IMR-90 (cell line): ENCODE results near the gene RHAG. TPM values are rescaled to one million over a fixed set of nuclear protein-coding genes. Genes with fewer than 3 reads are reported as not detected.

ENCODE experiments used
- ATAC-seq: fragments of 200-7000 bp; cut with Tn5 transposase; 2 replicates; pipeline ENCODE4 v1.9.1; 2020; ENCODE audit warnings: low read depth, mild to moderate bottlenecking, moderate library complexity
- BruUV-seq: library from RNA; stranded (reverse); fragments of 400-500 nt; replicated peaks from 2 replicates; lab custom pipeline; 2021; lab: Mats Ljungman, UMichigan
- CTCF ChIA-PET: fragments of 300-600 bp; formaldehyde crosslinking; extraction: SDS; loops from one replicate; lab custom pipeline; 2021; ENCODE audit warnings: antibody characterized with exemption; lab: Yijun Ruan, JAX
- POLR2A ChIA-PET: fragments of 300-600 bp; sonication (Branson Sonifier 250); formaldehyde crosslinking; loops from one replicate; lab custom pipeline; 2022; ENCODE audit warnings: antibody characterized with exemption; ENCODE audit not compliant: unreplicated experiment; lab: Charles Lee
- DNase-seq: peaks from one replicate; pipeline ENCODE4 v3.0.0; 2013
- H2AFZ ChIP-seq: replicated peaks from 2 replicates; pipeline ENCODE3; 2013; ENCODE audit warnings: low read length, mild to moderate bottlenecking; ENCODE audit not compliant: poor library complexity
- H2AK5ac ChIP-seq: 2 replicates; pipeline ENCODE4 v1.6.1; 2013; ENCODE audit warnings: low read depth, low read length, inconsistent platforms
- H2AK9ac ChIP-seq: replicated peaks from 2 replicates; pipeline ENCODE3; 2013; ENCODE audit warnings: mild to moderate bottlenecking, low read depth, low read length, moderate library complexity; ENCODE audit not compliant: poor library complexity
- H2BK120ac ChIP-seq: 2 replicates; pipeline ENCODE4 v1.6.1; 2013; ENCODE audit warnings: low read depth, low read length, inconsistent platforms
- H2BK15ac ChIP-seq: 3 replicates; pipeline ENCODE4 v1.6.1; 2013; ENCODE audit warnings: low read depth, low read length, inconsistent platforms
- H2BK20ac ChIP-seq: 2 replicates; pipeline ENCODE4 v1.6.1; 2013; ENCODE audit warnings: low read depth, mild to moderate bottlenecking, inconsistent platforms, low read length, moderate library complexity
- H2BK5ac ChIP-seq: 2 replicates; pipeline ENCODE4 v1.6.1; 2013; ENCODE audit warnings: mild to moderate bottlenecking, low read depth, low read length, inconsistent platforms; ENCODE audit not compliant: poor library complexity, severe bottlenecking
- H3K14ac ChIP-seq: replicated peaks from 2 replicates; pipeline ENCODE4 v1.6.1; 2013; ENCODE audit warnings: low read depth, low read length, inconsistent platforms
- H3K18ac ChIP-seq: 2 replicates; pipeline ENCODE4 v1.6.1; 2013; ENCODE audit warnings: low read depth, low read length, control low read depth
- H3K23ac ChIP-seq: 2 replicates; pipeline ENCODE4 v1.6.1; 2013; ENCODE audit warnings: low read depth, low read length, inconsistent platforms
- H3K27ac ChIP-seq: 2 replicates; pipeline ENCODE4 v1.5.1; 2013; ENCODE audit warnings: mild to moderate bottlenecking, control low read depth, low read length; ENCODE audit not compliant: insufficient read depth
- H3K27me3 ChIP-seq: 2 replicates; pipeline ENCODE4 v1.6.1; 2013; ENCODE audit warnings: low read length; ENCODE audit not compliant: control insufficient read depth, insufficient read depth
- H3K36me3 ChIP-seq: 2 replicates; pipeline ENCODE4 v1.6.1; 2013; ENCODE audit warnings: low read length, mixed read lengths; ENCODE audit not compliant: control insufficient read depth, insufficient read depth
- H3K4ac ChIP-seq: 2 replicates; pipeline ENCODE4 v1.6.1; 2013; ENCODE audit warnings: low read depth, low read length, inconsistent platforms
- H3K4me1 ChIP-seq: 2 replicates; pipeline ENCODE4 v1.6.1; 2013; ENCODE audit warnings: low read length, mixed read lengths; ENCODE audit not compliant: control insufficient read depth, insufficient read depth
- H3K4me2 ChIP-seq: 2 replicates; pipeline ENCODE4 v1.6.1; 2013; ENCODE audit warnings: low read depth, mild to moderate bottlenecking, control low read depth, low read length, moderate library complexity
- H3K4me3 ChIP-seq: 2 replicates; pipeline ENCODE4 v1.5.1; 2013; ENCODE audit warnings: low read depth, mild to moderate bottlenecking, control low read depth, low read length, moderate library complexity; ENCODE audit not compliant: insufficient read depth
- H3K56ac ChIP-seq: 2 replicates; pipeline ENCODE4 v1.6.1; 2013; ENCODE audit warnings: low read length, inconsistent platforms; ENCODE audit not compliant: insufficient read depth; ENCODE audit errors: extremely low read depth
- H3K79me1 ChIP-seq, 2 experiments: 2 replicates each; pipeline ENCODE4 v1.6.1; 2013; ENCODE audit warnings: low read length in 2 of 2, inconsistent platforms in 1 of 2, low read depth in 1 of 2
- H3K9ac ChIP-seq: 2 replicates; pipeline ENCODE4 v1.6.1; 2013; ENCODE audit warnings: low read depth, low read length, control low read depth
- H3K9me1 ChIP-seq: 2 replicates; pipeline ENCODE4 v1.6.1; 2013; ENCODE audit warnings: low read length, inconsistent platforms; ENCODE audit not compliant: insufficient read depth
- H3K9me3 ChIP-seq: 2 replicates; pipeline ENCODE4 v1.6.1; 2013; ENCODE audit warnings: low read length; ENCODE audit not compliant: control insufficient read depth, insufficient read depth
- H4K20me1 ChIP-seq: 2 replicates; pipeline ENCODE4 v1.6.1; 2013; ENCODE audit warnings: low read length, inconsistent platforms; ENCODE audit not compliant: insufficient read depth
- H4K5ac ChIP-seq: 2 replicates; pipeline ENCODE4 v1.6.1; 2013; ENCODE audit warnings: mild to moderate bottlenecking, low read depth, low read length, control low read depth
- H4K8ac ChIP-seq, 2 experiments: 2 replicates each; pipeline ENCODE4 v1.6.1; 2013; ENCODE audit warnings: low read depth in 2 of 2, low read length in 2 of 2, control low read depth in 1 of 2, inconsistent platforms in 1 of 2
- H4K91ac ChIP-seq: 2 replicates; pipeline ENCODE4 v1.6.1; 2013; ENCODE audit warnings: low read depth, low read length, inconsistent platforms; ENCODE audit not compliant: insufficient read depth
- RAD21 ChIP-seq: IDR thresholded peaks from 2 replicates; pipeline ENCODE4 v1.6.1; 2012; ENCODE audit warnings: low read length, improper control_type of control experiment
- SMC3 ChIP-seq: fragments of 150-350 bp; IDR thresholded peaks from 2 replicates; pipeline ENCODE4 v1.6.1; 2016; ENCODE audit warnings: low read depth, mild to moderate bottlenecking, antibody characterized with exemption, low read length, moderate library complexity
- WGBS, 2 experiments: methylation state at CpG; one replicate each; pipeline versions ENCODE4 v1.1.5 to v1.1.7; 2013; ENCODE audit warnings: missing lambda C conversion rate in 2 of 2; ENCODE audit not compliant: insufficient read length in 1 of 2; ENCODE audit errors: extremely low coverage in 2 of 2; 5-methylcytosine and 5-hydroxymethylcytosine counted together
- dilution Hi-C: fragments of 300-500 bp; cut with HindIII; formaldehyde crosslinking; loops from one replicate; pipeline ENCODE4 v1.14.3; 2018; ENCODE audit warnings: low sequenced_read_pairs; ENCODE audit not compliant: unreplicated experiment
- in situ Hi-C: fragments of 300-500 bp; cut with MboI; formaldehyde crosslinking; loops from 3 replicates; pipeline ENCODE4 v1.14.3; 2019; ENCODE audit warnings: low sequenced_read_pairs, inconsistent platforms, mixed read lengths
- intact Hi-C: fragments of 100-400 bp; cut with micrococcal nuclease; formaldehyde crosslinking; loops from 2 replicates; pipeline ENCODE4 v1.10.0; 2022
- polyA plus RNA-seq, 3 experiments: library from polyadenylated mRNA; depleted of rRNA; stranded (reverse); fragments of >200 nt; gene quantifications; 2 replicates each; pipeline ENCODE4 v1.2.3, GENCODE V29; 2012; ENCODE audit warnings: low replicate concordance in 1 of 3
- total RNA-seq: library from RNA; depleted of rRNA; stranded (reverse); fragments of >200 nt; gene quantifications from 2 replicates; pipeline ENCODE4 v1.2.3, GENCODE V29; 2012

The RHAG gene
- total and polyA plus RNA-seq, 2 of the 4 experiments (the other 2 are of a cell fraction): not detected

GRCh38 chr6:49563006-49563886, 73.4 kb downstream of the RHAG start:
- Histone ChIP-seq H3K27ac (no peak overlapping the region), H4K5ac (no peak overlapping the region), H4K20me1 (no peaks in the 10 kb centered on the region), H3K9me1 (no peaks in the 10 kb centered on the region), H3K27me3 (no peaks in the 10 kb centered on the region), H3K4me1 (no peaks in the 10 kb centered on the region), H2BK5ac (no peak overlapping the region), H2AFZ (no peak overlapping the region), H3K14ac (no peak overlapping the region), H3K79me1 (no peaks in the 10 kb centered on the region), H3K56ac (no peak overlapping the region), H3K9ac (no peak overlapping the region), H3K9me3 (no peaks in the 10 kb centered on the region), H2BK20ac (no peak overlapping the region), H2AK5ac (no peak overlapping the region), H3K4me3 (no peak overlapping the region), H4K8ac (no peak overlapping the region), H2BK15ac (no peak overlapping the region), H3K18ac (no peak overlapping the region), H4K91ac (no peak overlapping the region), H2BK120ac (no peak overlapping the region), H3K4ac (no peak overlapping the region), H3K4me2 (no peak overlapping the region), H3K36me3 (no peaks in the 10 kb centered on the region), H2AK9ac (no peak overlapping the region), H3K23ac (no peak overlapping the region)
- BruUV-seq: no TSS peak
- dilution Hi-C loops (no loop called here), intact Hi-C loops (no loop called here), in situ Hi-C loops (no loop called here)
- DNase-seq: no peak
- WGBS, 2 experiments: no CpG with 5 or more reads among the region's 5 CpGs
- ATAC-seq: no peak
- TF ChIP-seq SMC3 (no peak), RAD21 (no peak)
- ChIA-PET POLR2A (no interaction called here), CTCF (no interaction called here)
